ENCODE measurements around the gene SRGAP1. TPM values are rescaled to one million over a fixed set of nuclear protein-coding genes. Genes with fewer than 3 reads are reported as not detected.

The SRGAP1 gene
- total and polyA plus RNA-seq, 8 donors = 0.70 to 37.9 (median 9.8) TPM

GRCh38 chr12:63802012-63802608 is 42.4 kb upstream of the SRGAP1 start:
- Histone ChIP-seq H3K9me3 (no peaks in the 10 kb centered on the region), H3K4me1 (peaks cover 0 to 10% (median 7%) of the 10 kb centered on the region in 4 donors), H3K27ac (no peak overlapping the region), H3K36me3 (peaks cover 0 to 12% (median 7%) of the 10 kb centered on the region in 4 donors), H3K27me3 (no peaks in the 10 kb centered on the region), H3K4me3 (no peak overlapping the region)
- TF ChIP-seq CTCF (IDR thresholded peaks at IDR 0.05) = peak in 5 of 7 experiments; percentile 15 to 50 (median 41)
- no peak for TF ChIP-seq EP300 (IDR thresholded peaks at IDR 0.05)
- intact Hi-C loops (cut with DNase I; ENCODE audit: low total_unique reads) = no loop called here
- peak in 1 of 2 donors; percentile 54 for DNase-seq
- WGBS, 5 donors = 61 to 72% (median 68%) methylated on average over 6 of the region's 6 CpGs

GRCh38 chr12:63804746-63805145 is 39.8 kb upstream of the SRGAP1 start:
- 82 to 92% (median 88%) methylated on average over 2 of the region's 2 CpGs for WGBS, 5 donors
- DNase-seq = no peak
- Histone ChIP-seq H3K36me3 (peaks cover 6 to 37% (median 25%) of the 10 kb centered on the region in 4 donors), H3K9me3 (no peaks in the 10 kb centered on the region), H3K4me1 (peaks cover 0 to 10% (median 7%) of the 10 kb centered on the region in 4 donors), H3K27me3 (no peaks in the 10 kb centered on the region), H3K27ac (no peak overlapping the region), H3K4me3 (no peak overlapping the region)
- intact Hi-C loops (cut with DNase I; ENCODE audit: low total_unique reads) = no loop called here
- TF ChIP-seq POLR2A (IDR thresholded peaks at IDR 0.05) (no peak), EP300 (IDR thresholded peaks at IDR 0.05) (no peak), POLR2AphosphoS5 (IDR thresholded peaks at IDR 0.05) (no peak), CTCF (IDR thresholded peaks at IDR 0.05) (no peak)

- peak in 1 of 2 donors; percentile 76 for DNase-seq
- 46 to 63% (median 53%) methylated on average over 3 of the region's 3 CpGs for WGBS, 5 donors
- Histone ChIP-seq H3K4me1 (peaks cover 0 to 10% (median 7%) of the 10 kb centered on the region in 4 donors), H3K9me3 (no peaks in the 10 kb centered on the region), H3K27ac (no peak overlapping the region), H3K27me3 (no peaks in the 10 kb centered on the region), H3K4me3 (no peak overlapping the region), H3K36me3 (peaks cover 6 to 37% (median 25%) of the 10 kb centered on the region in 4 donors)
- intact Hi-C loops (cut with DNase I; ENCODE audit: low total_unique reads) = no loop called here
- TF ChIP-seq POLR2A (IDR thresholded peaks at IDR 0.05) (no peak), CTCF (IDR thresholded peaks at IDR 0.05) (no peak), POLR2AphosphoS5 (IDR thresholded peaks at IDR 0.05) (peak in 1 of 3 donors; percentile 33), EP300 (IDR thresholded peaks at IDR 0.05) (no peak)
These were observed 38.5 kb upstream of the SRGAP1 start for GRCh38 chr12:63805704-63806672.

- Histone ChIP-seq H3K4me1 (peaks cover 0 to 10% (median 7%) of the 10 kb centered on the region in 4 donors), H3K36me3 (peaks cover 6 to 37% (median 25%) of the 10 kb centered on the region in 4 donors), H3K27me3 (no peaks in the 10 kb centered on the region), H3K4me3 (no peak overlapping the region), H3K9me3 (no peaks in the 10 kb centered on the region), H3K27ac (no peak overlapping the region)
- no peak for TF ChIP-seq CTCF (IDR thresholded peaks at IDR 0.05)
- TF ChIP-seq EP300 (IDR thresholded peaks at IDR 0.05) = no peak
- WGBS, 5 donors = 91 to 95% (median 93%) methylated on average over 5 of the region's 5 CpGs
- intact Hi-C loops (cut with DNase I; ENCODE audit: low total_unique reads) = no loop called here
- no peak for DNase-seq
These were observed 35.9 kb upstream of the SRGAP1 start for GRCh38 chr12:63808631-63809030.

All from stomach (tissue), 9 donors.